Pancreas (tissue), 10 donors: Measurements from ENCODE around the gene SKI. TPM values are rescaled to one million over a fixed set of nuclear protein-coding genes. Genes with fewer than 3 reads are reported as not detected.
A peak's percentile ranks its signal among the peaks of the same experiment; 100 is the strongest.

Source experiments
- ATAC-seq, 4 donors: fragments of 200-7000 bp; cut with Tn5 transposase; one replicate each; pipeline versions ENCODE4 v1.8.0 to v1.9.1; 2020; ENCODE audit warnings: mild to moderate bottlenecking in 4 of 4, moderate library complexity in 4 of 4
- DNase-seq, 6 donors: peaks; one replicate each; pipeline ENCODE4 v3.0.0-alpha.2; 2020
- FAIRE-seq: peaks from 2 replicates; lab custom pipeline; 2012; peaks lifted over from hg19 to GRCh38; lab: Jason Lieb, UNC
- H3K27ac ChIP-seq, 4 donors: fragments of 200-600 bp; sonication (generic); 1 replicate in 3 of 4; 2 replicates in 1 of 4; pipeline versions ENCODE4 v1.5.0 to v1.8.0; 2020
- H3K27me3 ChIP-seq, 4 donors: fragments of 200-600 bp; one replicate each; pipeline ENCODE4 v1.8.0; 2021
- H3K36me3 ChIP-seq, 3 donors: fragments of 200-600 bp; sonication (generic) in 1 of 3; one replicate each; pipeline versions ENCODE4 v1.5.0 to v1.8.0; 2020 to 2021
- H3K4me1 ChIP-seq, 3 donors: fragments of 200-600 bp; one replicate each; pipeline ENCODE4 v1.8.0; 2021
- H3K4me3 ChIP-seq, 4 donors: fragments of 200-600 bp; sonication (generic) in 2 of 4; one replicate each; pipeline versions ENCODE4 v1.5.0 to v1.8.0; 2020 to 2021
- H3K9me3 ChIP-seq, 4 donors: fragments of 200-600 bp; one replicate each; pipeline ENCODE4 v1.8.0; 2021
- WGBS, 2 donors: extraction: QIAGEN DNeasy Blood & Tissue Kit; methylation state at CpG; one replicate each; pipeline ENCODE4 v1.1.7; 2013; 5-methylcytosine and 5-hydroxymethylcytosine counted together
- intact Hi-C, 3 donors: fragments of 100-400 bp; cut with DNase I; formaldehyde crosslinking; loops; one replicate each; pipeline versions ENCODE4 v1.11.1 to v1.14.2; 2022
- polyA plus RNA-seq, 2 donors: library from polyadenylated mRNA; stranded (reverse); fragments of 200-250 nt; gene quantifications; one replicate each; pipeline ENCODE4 v1.2.3, GENCODE V29; 2013
- total RNA-seq, 6 donors: library from RNA; stranded (reverse); fragmentation: NEBNext Ultra II Directional in 4 of 6; extraction: Animal tissue kit (Norgen Biotek cat#: 25700) in 4 of 6; gene quantifications; one replicate each; pipeline versions ENCODE4 v1.2.1 to v1.2.4, GENCODE V29; 2021 to 2023
- TF ChIP-seq, protein P1 (sequence below), 4 donors: fragments of 200-600 bp; sonication (generic) in 3 of 4; IDR thresholded peaks; one replicate each; pipeline versions ENCODE4 v1.5.0 to v1.8.0; 2021; ENCODE audit warnings: antibody characterized with exemption in 4 of 4
- donor health status: healthy with polysubstance abuse.
- donor health status: DM: no; HTN: no; CAD: no; lungs with moderate emphysema.
- donor health status: DM: no; HTN: no; CAD: no.
- donor health status: control.
- donor health status: control.
- donor health status: Bipolar disorder and iron deficiency.
- donor health status: DM: yes; HTN: yes; CAD: no.
- donor health status: DM: no; HTN: no; CAD: no.
- donor health status: DM: no; HTN: no; CAD: no.
- donor health status: DM: yes; HTN: yes; CAD: no.

The SKI gene
- total and polyA plus RNA-seq, 8 donors = 8.6 to 27.9 (median 14.0) TPM

DNA sequence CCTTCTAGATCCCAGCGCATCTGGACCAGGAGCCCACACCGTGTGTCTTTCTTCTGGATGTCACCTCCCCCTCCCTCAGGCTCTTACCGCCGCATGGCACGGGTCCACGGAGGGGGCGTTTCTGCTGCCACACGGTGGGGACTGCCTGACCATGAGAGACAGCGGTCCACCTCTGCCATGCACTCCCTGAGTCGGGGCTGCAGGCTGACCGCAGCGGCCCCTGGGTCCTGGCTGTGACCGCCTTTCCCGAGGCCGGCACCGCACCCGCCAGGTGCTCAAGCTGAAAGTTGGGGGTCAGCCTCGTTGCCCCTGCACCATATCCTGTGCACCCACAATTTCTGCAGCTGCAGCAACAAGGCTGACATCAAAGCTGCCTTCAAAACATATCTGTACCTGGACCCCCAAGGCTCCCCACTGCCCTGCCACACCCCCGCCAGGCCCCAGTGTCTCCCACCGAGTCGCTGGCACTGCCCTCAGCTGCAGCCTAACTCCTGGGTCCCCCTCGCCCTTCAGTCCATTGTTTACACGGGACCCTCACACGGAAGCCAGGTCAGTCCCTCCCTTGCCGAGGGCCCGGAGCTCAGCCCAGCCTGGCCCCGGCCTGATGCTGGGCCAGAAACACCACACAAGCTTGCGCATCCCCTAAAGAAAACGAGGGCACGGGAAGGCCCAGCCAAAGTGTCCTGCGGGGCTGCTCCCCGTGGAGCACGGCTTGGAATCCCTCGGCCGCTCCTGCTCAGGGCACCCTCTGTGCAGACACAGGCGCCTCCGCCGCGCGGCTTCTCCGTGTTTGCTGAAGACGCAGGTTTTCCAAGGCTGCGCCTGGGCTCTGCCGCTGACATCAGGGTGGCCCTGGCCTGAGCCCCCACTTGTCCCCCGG, 111.3 kb downstream of the SKI start:
- Histone ChIP-seq H3K36me3 (no peaks in the 10 kb centered on the region), H3K27ac (no peak overlapping the region), H3K9me3 (no peaks in the 10 kb centered on the region), H3K4me3 (no peak overlapping the region), H3K4me1 (no peaks in the 10 kb centered on the region), H3K27me3 (no peaks in the 10 kb centered on the region)
- ATAC-seq = no peak
- TF ChIP-seq, protein P1, sequence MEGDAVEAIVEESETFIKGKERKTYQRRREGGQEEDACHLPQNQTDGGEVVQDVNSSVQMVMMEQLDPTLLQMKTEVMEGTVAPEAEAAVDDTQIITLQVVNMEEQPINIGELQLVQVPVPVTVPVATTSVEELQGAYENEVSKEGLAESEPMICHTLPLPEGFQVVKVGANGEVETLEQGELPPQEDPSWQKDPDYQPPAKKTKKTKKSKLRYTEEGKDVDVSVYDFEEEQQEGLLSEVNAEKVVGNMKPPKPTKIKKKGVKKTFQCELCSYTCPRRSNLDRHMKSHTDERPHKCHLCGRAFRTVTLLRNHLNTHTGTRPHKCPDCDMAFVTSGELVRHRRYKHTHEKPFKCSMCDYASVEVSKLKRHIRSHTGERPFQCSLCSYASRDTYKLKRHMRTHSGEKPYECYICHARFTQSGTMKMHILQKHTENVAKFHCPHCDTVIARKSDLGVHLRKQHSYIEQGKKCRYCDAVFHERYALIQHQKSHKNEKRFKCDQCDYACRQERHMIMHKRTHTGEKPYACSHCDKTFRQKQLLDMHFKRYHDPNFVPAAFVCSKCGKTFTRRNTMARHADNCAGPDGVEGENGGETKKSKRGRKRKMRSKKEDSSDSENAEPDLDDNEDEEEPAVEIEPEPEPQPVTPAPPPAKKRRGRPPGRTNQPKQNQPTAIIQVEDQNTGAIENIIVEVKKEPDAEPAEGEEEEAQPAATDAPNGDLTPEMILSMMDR (IDR thresholded peaks at IDR 0.05) = no peak
- 73 to 74% methylated on average over 45 of the region's 45 CpGs for WGBS, 2 donors
- intact Hi-C loops = no loop called here
- DNase-seq = peak in 2 of 6 donors; percentile 18 to 33
- no peak for FAIRE-seq

DNA sequence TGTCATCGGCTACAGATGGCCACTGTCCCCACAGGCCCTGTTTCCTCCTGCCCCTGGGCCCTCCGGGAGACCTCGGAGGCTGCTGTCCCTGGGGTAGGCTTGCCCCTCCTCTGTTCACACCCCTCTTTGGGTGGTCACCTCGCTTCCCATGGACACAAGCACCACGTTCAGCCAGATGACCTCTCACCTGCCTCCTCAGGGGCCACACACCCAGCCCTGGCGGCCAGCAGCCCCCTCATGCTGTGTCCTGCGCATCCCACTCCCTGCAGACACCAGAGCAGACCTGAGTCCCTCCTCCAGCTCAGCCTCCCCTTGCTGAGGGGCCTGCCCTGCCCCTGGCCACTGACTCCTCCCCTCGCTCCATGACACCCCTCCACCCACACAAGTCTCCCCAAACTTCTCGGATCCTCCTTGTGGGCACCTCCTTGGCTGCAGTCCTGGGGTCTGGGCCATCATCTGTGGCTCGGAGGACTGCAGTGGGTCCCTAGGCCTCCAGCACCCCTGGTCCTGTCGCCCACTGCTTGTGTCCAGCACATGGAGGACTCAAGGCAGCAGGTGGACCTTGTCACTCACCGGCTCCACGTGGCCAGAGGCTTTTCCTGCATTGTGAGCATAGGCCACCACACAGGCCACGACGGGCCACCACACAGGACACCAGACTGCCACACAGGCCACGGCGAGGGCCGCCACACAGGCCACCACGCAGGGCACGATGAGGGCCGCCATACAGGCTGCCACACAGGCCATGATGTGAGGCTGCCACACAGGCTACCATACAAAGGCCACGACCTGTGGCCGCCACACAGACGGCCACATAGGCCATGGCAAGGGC, 112.2 kb downstream of the SKI start:
- ATAC-seq (no peak), DNase-seq (peak in 2 of 6 donors; percentile 7 to 55), FAIRE-seq (no peak)
- Histone ChIP-seq H3K4me1 (no peaks in the 10 kb centered on the region), H3K4me3 (no peak overlapping the region), H3K36me3 (no peaks in the 10 kb centered on the region), H3K9me3 (no peaks in the 10 kb centered on the region), H3K27me3 (no peaks in the 10 kb centered on the region), H3K27ac (no peak overlapping the region)
- WGBS, 2 donors = 82 to 83% methylated on average over 24 of the region's 24 CpGs
- intact Hi-C loops = no loop called here
- TF ChIP-seq, protein P1 (IDR thresholded peaks at IDR 0.05) = no peak

DNA sequence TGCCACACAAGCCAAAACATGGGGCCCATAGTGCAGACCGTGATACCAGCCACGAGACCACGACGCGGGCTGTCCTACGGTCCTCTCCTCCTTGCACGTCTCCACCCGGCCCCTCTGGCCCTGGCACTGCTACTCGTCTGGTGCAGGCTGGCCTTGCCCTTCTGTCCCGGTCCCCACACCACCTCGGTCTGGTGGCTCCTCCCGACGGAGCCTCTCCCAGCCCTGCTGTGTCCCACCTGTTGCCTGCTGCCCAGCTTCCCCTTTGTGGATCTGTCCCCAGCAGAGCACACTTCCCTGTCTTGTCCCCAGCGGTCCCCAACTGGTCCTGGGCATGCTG, 112.8 kb downstream of the SKI start:
- H3K4me1 ChIP-seq = no peaks in the 10 kb centered on the region
- FAIRE-seq = no peak
- no peak for ATAC-seq
- DNase-seq = peak in 2 of 6 donors; percentile 20 to 69
- TF ChIP-seq, protein P1 (IDR thresholded peaks at IDR 0.05) = no peak
- H3K9me3 ChIP-seq = no peaks in the 10 kb centered on the region
- WGBS, 2 donors = 88 to 96% methylated on average over 14 of the region's 14 CpGs
- no peak overlapping the region for H3K27ac ChIP-seq
- no peaks in the 10 kb centered on the region for H3K27me3 ChIP-seq
- H3K36me3 ChIP-seq = no peaks in the 10 kb centered on the region
- H3K4me3 ChIP-seq = no peak overlapping the region
- intact Hi-C loops = no loop called here

DNA sequence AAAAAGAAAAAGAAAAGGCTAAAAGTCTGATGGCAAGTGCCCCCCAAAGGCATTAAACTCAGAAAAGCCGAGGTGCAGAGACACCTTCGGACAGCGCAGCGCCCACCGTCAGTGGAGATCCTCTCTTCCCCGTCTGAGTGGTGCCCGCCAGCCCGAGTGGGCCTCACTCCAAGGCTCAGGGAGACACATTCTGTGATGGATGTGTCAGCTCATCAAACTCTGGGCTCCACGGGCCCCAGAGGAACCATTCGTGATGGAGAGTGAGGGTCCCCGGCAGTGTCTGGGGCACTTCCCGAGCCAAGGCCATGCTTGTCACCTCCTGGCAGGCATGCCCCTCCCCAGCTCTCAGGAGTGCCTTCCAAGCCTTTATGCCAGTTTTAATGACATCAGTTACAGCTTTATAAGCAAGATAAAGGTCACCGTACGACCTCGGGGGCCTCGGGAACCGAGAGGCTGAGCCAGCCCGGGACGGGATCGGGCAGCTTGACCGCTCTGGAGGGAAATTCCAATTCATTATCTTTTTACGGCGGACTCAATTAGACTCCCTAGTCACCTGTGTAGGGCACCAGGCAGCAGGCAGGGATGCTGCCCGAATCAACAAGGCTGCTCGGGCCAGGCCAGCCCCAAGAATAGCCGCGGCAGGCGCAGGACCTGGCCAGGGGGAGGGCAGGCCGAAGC, 113.7 kb downstream of the SKI start:
- intact Hi-C loops = no loop called here
- ATAC-seq (no peak), DNase-seq (peak in 2 of 6 donors; percentile 3 to 22), FAIRE-seq (no peak)
- Histone ChIP-seq H3K4me1 (no peaks in the 10 kb centered on the region), H3K4me3 (no peak overlapping the region), H3K27me3 (no peaks in the 10 kb centered on the region), H3K9me3 (no peaks in the 10 kb centered on the region), H3K36me3 (no peaks in the 10 kb centered on the region), H3K27ac (no peak overlapping the region)
- TF ChIP-seq, protein P1 (IDR thresholded peaks at IDR 0.05) = no peak
- WGBS, 2 donors = 72 to 77% methylated on average over 29 of the region's 29 CpGs
